Cerebellar nuclear complex (tissue), 1 donor: ENCODE data around the gene EIF1B.

ENCODE experiments used
- DNase-seq, 2 experiments: peaks; one replicate each; lab custom pipeline; 2025; lab: John Stamatoyannopoulos, UW

The EIF1B gene

GRCh38 chr3:40340541-40341170 is 31.1 kb downstream of the EIF1B start:
- DNase-seq, result no peak

- no peak for DNase-seq
Observed at GRCh38 chr3:40341671-40342070, 32.2 kb downstream of the EIF1B start.

GRCh38 chr3:40350529-40350928 is 41.0 kb downstream of the EIF1B start:
- DNase-seq, result no peak

GRCh38 chr3:40355410-40355809 is 45.9 kb downstream of the EIF1B start:
- DNase-seq, result no peak

GRCh38 chr3:40358454-40358853 is 48.9 kb downstream of the EIF1B start:
- DNase-seq, result no peak
